ENCODE measurements around the gene CREBBP.

- TF ChIP-seq CTCF (IDR thresholded peaks at IDR 0.05) (no peak), POLR2A (IDR thresholded peaks at IDR 0.05; ENCODE audit: low read depth) (no peak)
Observed at GRCh38 chr16:3798838-3799237, 81.7 kb downstream of the CREBBP start.
